GM12873 (cell line): Measurements from ENCODE around the gene SOCS2.

ENCODE experiments used
- CTCF ChIP-seq: IDR thresholded peaks from 2 replicates; pipeline ENCODE4 v1.5.1; 2012; ENCODE audit warnings: low read depth, mild to moderate bottlenecking, moderate library complexity, low read length, control low read depth; ENCODE audit not compliant: insufficient read depth; ENCODE audit errors: missing control alignments

SOCS2 gene

GRCh38 chr12:93569656-93570551 is 2.6 kb upstream of the SOCS2 start:
- TF ChIP-seq CTCF = peak; percentile 83

- no peak for TF ChIP-seq CTCF
Observed at GRCh38 chr12:93570552-93571364, 1.7 kb upstream of the SOCS2 start.

GRCh38 chr12:93571365-93571924 is 1.0 kb upstream of the SOCS2 start:
- TF ChIP-seq CTCF = peak; percentile 38

GRCh38 chr12:93572712-93573551 is 457 bp downstream of the SOCS2 start:
- TF ChIP-seq CTCF = no peak

GRCh38 chr12:93573552-93574223 is 1.2 kb downstream of the SOCS2 start:
- no peak for TF ChIP-seq CTCF

- no peak for TF ChIP-seq CTCF
Observed at GRCh38 chr12:93577222-93577621, 4.7 kb downstream of the SOCS2 start.
